ENCODE results near the gene ID4.

Gene ID4

GRCh38 chr6:19836799-19837510, at the start of gene ID4:
ID4 (plus strand) TSS chr6:19837370; CDS start chr6:19837755, 385 bp downstream.
- DNase-seq (ENCODE audit: low read depth), result no peak
- H3K4me3 ChIP-seq (ENCODE audit: low read depth, low read length), result no peak within 1 kb of the TSS
- no peak for TF ChIP-seq CTCF (IDR thresholded peaks at IDR 0.05; ENCODE audit: insufficient read depth, low read depth, low read length, missing control alignments)

GRCh38 chr6:19788686-19789085, 48.5 kb upstream of the ID4 start:
- DNase-seq (ENCODE audit: low read depth), result no peak
- no peak for TF ChIP-seq CTCF (IDR thresholded peaks at IDR 0.05; ENCODE audit: insufficient read depth, low read depth, low read length, missing control alignments)
- H3K4me3 ChIP-seq (ENCODE audit: low read depth, low read length), result no peak overlapping the region

GRCh38 chr6:19789100-19789803, 47.9 kb upstream of the ID4 start:
- no peak for DNase-seq (ENCODE audit: low read depth)
- H3K4me3 ChIP-seq (ENCODE audit: low read depth, low read length), result no peak overlapping the region
- no peak for TF ChIP-seq CTCF (IDR thresholded peaks at IDR 0.05; ENCODE audit: insufficient read depth, low read depth, low read length, missing control alignments)

- no peak overlapping the region for H3K4me3 ChIP-seq (ENCODE audit: low read depth, low read length)
- DNase-seq (ENCODE audit: low read depth), result no peak
- TF ChIP-seq CTCF (IDR thresholded peaks at IDR 0.05; ENCODE audit: insufficient read depth, low read depth, low read length, missing control alignments), result no peak
Observed at GRCh38 chr6:19791267-19791666, 45.9 kb upstream of the ID4 start.

GRCh38 chr6:19795211-19795610, 42.0 kb upstream of the ID4 start:
- no peak for TF ChIP-seq CTCF (IDR thresholded peaks at IDR 0.05; ENCODE audit: insufficient read depth, low read depth, low read length, missing control alignments)
- no peak for DNase-seq (ENCODE audit: low read depth)
- no peak overlapping the region for H3K4me3 ChIP-seq (ENCODE audit: low read depth, low read length)

- no peak for TF ChIP-seq CTCF (IDR thresholded peaks at IDR 0.05; ENCODE audit: insufficient read depth, low read depth, low read length, missing control alignments)
- H3K4me3 ChIP-seq (ENCODE audit: low read depth, low read length), result no peak overlapping the region
- no peak for DNase-seq (ENCODE audit: low read depth)
Observed at GRCh38 chr6:19796452-19796851, 40.7 kb upstream of the ID4 start.

All from GM12865 (cell line).